Measurements from ENCODE around the gene ASPM.
"Not testable (repeated sequence)": the region's sequence is repeated elsewhere in the genome, so short reads cannot be mapped to it uniquely, and the experiment has no call there.

ASPM gene

GRCh38 chr1:197143276-197143675 lies 3.2 kb downstream of the ASPM start:
- no peak for DNase-seq (ENCODE audit: low spot score)

DNA sequence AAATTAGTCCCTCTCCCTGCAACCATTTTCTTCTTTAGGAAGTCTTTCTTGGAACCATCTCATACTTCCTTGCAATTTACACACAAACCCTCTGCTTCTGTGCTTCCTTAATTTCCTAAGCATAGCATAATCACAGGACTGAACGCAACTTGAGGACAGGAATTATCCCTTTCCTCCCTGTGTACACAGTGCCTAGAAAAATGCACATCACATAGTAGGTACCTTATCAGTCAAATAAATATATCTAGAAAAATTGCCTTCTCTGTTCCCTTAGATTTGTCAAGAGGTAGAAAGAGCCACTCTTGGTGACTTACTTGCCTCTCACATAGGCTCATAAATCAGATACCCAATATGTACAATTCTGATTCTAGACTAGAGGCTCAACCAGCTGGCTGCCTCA lies 4.9 kb downstream of the ASPM start:
- no peak for DNase-seq (ENCODE audit: low spot score)

- DNase-seq (ENCODE audit: low spot score): no peak
Observed at GRCh38 chr1:197140121-197140520, 6.3 kb downstream of the ASPM start.

- no peak for DNase-seq (ENCODE audit: low spot score)
Observed at GRCh38 chr1:197139169-197139568, 7.3 kb downstream of the ASPM start.

GRCh38 chr1:197137322-197137721 lies 9.1 kb downstream of the ASPM start:
- no peak for DNase-seq (ENCODE audit: low spot score)

DNA sequence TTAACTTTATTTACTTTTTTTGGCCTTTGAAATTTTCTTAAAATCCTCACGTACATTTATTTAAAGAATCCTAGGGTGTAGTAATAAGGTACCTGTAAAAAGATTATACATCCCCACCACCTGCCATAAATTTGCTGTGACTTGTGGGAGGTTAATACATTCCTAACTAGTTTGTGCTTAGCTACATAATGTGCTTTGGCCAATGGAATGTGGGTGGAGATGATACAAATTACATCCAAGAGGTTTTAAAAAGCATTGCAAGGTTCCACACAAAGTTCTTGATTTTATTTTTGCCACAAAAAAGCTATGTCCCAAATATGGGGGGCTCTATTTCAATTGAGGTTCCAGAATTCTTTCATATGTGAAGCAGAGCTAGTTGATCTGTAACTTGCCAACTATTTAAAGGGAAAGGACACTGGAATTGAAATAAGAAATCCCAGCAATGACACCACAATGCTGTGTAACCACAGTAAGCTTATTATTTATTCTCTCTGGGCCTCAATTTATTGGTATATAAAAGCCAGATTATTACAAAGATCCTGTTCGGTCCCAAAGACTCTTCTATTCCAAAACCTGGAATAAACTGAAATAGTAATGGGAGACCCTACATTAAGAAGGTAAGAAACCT lies 15.7 kb downstream of the ASPM start:
- no peak for DNase-seq (ENCODE audit: low spot score)

DNA sequence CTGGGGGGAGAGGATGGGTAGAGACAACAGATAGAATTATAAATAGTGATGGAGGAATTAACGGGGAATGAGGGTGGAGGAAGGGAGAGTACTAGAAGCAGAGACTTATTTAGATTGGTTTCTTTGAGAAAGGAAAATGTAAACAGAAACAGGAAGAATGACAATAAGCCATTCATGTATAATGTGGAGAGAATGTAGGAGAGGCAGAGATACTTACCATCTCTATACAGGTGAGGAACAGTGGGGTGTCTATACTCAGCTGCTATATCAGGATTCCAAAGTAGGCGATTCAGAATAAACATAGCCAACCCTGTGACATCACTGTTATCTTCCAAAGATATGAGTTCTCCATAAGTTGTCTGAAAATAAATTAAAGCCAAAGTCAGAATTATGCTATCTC lies 16.8 kb downstream of the ASPM start:
- DNase-seq (ENCODE audit: low spot score): no peak

DNA sequence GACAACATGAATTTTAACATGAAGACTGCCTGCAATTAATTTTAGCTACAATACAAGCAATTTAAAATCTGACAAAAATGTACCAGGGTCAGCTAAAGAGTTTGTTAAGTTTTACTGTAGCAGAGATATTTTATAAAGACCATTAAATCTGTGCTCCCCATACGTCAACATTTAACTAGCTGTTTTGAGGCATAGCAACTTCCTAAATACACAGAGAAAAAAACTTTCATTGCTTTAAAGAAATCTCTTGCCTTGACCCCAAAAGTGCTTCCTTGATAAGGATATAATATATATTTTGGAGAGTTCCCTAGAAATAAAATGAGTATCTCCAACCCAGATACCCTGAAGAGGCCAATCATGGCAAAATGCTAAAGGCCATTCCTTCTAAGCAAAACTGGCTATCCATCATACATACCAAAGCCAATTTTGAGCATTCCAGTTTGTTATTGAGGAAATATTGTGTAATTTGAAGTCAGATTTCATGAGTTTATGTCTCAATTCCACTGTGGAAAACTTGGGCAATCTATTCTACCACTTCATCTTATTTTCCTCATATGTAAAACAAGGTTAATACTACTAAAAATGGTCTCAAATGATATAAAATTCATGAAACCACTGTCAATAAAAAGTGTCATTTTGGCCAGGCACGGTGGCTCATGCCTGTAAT lies 19.1 kb downstream of the ASPM start:
- DNase-seq (ENCODE audit: low spot score): no peak

- DNase-seq (ENCODE audit: low spot score): no peak
Observed at GRCh38 chr1:197126691-197127090, 19.8 kb downstream of the ASPM start.

GRCh38 chr1:197124376-197124775 lies 22.1 kb downstream of the ASPM start:
- DNase-seq (ENCODE audit: low spot score): no peak

DNA sequence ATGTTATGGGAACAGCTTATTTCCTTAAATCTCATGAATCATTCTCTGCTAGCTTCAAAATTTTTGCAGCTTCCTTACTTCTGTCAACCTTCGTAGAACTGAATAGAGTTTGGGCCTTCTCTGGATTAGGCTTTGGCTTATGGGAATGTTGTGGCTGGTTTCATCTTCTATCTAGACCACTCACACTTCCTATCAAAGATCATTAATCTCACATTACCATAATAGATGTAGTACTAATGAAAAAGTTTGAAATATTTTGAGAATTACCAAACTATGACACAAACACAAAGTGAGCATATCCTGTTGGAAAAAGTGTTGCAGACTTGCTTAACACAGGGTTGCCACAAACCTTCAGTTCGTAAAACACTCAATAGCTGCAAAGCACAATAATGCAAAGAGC lies 30.3 kb downstream of the ASPM start:
- DNase-seq (ENCODE audit: low spot score): no peak

- DNase-seq (ENCODE audit: low spot score): no peak
Observed at GRCh38 chr1:197106869-197107268, 39.6 kb downstream of the ASPM start.

DNA sequence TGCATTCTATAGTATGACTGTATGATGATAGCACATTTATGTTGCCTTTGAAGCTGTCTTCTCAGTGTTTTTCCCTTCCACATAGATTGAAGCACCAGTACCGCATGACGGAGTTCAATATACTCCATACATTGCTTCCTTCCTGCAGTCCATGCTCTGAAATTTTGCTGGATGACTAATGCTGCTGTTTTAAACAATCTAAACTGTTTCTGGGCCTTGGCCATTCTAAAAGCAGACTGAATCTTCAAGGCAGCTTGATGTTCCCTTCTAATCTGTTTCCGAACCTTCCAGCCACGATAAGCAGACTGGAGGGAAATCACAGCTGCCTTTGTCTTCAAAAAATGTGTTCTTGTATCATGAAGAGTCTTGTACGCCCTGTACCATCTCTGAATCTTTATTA lies 43.2 kb downstream of the ASPM start:
- DNase-seq (ENCODE audit: low spot score): no peak

GRCh38 chr1:197101978-197102377 lies 44.5 kb downstream of the ASPM start:
- DNase-seq (ENCODE audit: low spot score): no peak

- no peak for DNase-seq (ENCODE audit: low spot score)
Observed at GRCh38 chr1:197100677-197101076, 45.8 kb downstream of the ASPM start.

- no peak for DNase-seq (ENCODE audit: low spot score)
Observed at GRCh38 chr1:197099444-197099843, 47.0 kb downstream of the ASPM start.

GRCh38 chr1:197096971-197097370 lies 49.5 kb downstream of the ASPM start:
- not testable (repeated sequence) for DNase-seq (ENCODE audit: low spot score)

GRCh38 chr1:197096137-197096536 lies 50.3 kb downstream of the ASPM start:
- no peak for DNase-seq (ENCODE audit: low spot score)

GRCh38 chr1:197093226-197093885 lies 53.1 kb downstream of the ASPM start:
- no peak for DNase-seq (ENCODE audit: low spot score)

DNA sequence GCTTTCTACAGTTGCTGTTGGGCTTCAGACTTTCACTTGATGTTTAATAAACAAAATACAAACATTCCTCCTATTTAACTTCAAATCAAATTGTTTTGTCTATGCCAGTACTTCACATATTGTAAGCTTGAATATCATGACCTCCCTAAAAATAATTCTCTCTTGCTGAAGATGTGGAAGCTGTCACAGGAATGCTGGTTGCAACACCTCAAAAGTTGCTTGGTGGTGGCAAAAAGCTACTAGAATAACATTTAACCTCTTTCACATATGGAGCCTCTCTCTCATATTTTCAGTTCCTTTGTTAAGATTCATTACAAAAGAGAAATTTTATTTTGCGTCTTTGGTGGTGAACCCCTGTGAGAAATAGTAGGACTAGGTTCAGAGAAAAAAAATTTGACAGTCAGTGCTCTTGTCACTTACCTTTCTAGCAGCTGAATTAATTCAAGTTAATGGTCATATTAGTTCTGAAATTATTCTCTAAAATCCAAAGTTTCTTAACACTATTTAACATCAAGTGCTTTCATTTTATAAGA lies 53.9 kb downstream of the ASPM start:
- no peak for DNase-seq (ENCODE audit: low spot score)

DNA sequence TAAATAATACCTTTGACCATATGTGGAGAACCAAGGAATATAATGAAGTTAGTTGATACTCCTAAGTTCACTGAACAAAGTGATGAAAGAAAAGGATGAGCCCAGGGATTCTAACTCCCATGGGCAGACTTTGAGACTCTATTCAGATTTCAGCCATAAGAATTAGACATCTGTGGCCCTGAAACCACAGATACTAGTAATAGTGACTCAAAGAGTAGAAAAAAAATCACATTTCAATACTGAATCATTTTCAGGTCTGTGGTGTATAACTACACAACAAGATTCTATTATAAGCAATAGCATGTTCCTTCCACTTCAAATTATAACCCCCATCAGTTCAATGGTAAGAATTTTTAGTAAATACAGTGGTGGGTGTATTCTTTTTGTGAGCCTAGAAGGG lies 63.0 kb downstream of the ASPM start:
- DNase-seq (ENCODE audit: low spot score): no peak

DNA sequence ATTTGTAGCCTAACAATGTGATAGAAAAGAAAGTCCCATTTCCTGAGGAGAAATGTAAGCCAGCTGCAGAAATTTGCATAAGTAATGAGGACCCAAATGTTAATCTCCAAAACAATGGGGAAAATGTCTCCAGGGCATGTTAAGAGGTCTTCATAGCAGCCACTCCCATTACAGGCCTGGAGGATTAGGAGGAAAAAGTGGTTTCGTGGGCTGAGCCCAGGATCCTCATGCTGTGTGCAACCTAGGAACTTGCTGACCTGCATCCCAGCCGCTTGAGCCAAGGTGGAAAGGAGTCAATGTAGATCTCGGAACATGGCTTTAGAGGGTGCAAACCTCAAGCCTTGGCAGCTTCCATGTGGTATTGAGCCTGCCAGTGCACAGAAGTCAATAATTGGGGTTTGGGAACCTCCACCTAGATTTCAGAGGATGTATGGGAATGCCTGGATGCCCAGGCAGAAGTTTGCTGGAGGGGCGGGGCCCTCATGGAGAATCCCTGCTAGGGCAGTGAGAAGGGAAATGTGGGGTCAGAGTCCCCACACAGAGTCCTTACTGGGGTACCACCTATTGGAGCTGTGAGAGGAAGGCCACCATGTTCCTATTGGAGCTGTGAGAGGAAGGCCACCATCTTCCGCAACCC lies 65.2 kb downstream of the ASPM start:
- DNase-seq (ENCODE audit: low spot score): no peak

- DNase-seq (ENCODE audit: low spot score): no peak
Observed at GRCh38 chr1:197080323-197080722, 66.1 kb downstream of the ASPM start.
